Activated naive CD4-positive, alpha-beta T cell treated with anti-CD3 and anti-CD28 coated beads, Interleukin-2, amount 50 U/mL, for 72 hours (primary cell): ENCODE data around the gene TRIM63. TPM values are rescaled to one million over a fixed set of nuclear protein-coding genes. Genes with fewer than 3 reads are reported as not detected.

Experiments
- ATAC-seq, 2 donors: fragments of 150-1000 bp; cut with Tn5 transposase; 2 replicates each; pipeline ENCODE4 v1.10.0; 2021; ENCODE audit warnings: mild to moderate bottlenecking in 2 of 2, moderate library complexity in 2 of 2
- DNase-seq, 2 donors: peaks; one replicate each; pipeline ENCODE4 v3.0.0; 2021 to 2022; ENCODE audit warnings: low spot score in 2 of 2
- H3K27ac Mint-ChIP-seq, 2 donors: one replicate each; pipeline ENCODE4 v1.8.0; 2022; ENCODE audit warnings: mild to moderate bottlenecking in 2 of 2, mixed read lengths in 2 of 2
- H3K36me3 Mint-ChIP-seq, 2 donors: one replicate each; pipeline ENCODE4 v1.8.0; 2022; ENCODE audit warnings: mixed read lengths in 2 of 2
- H3K9me3 Mint-ChIP-seq, 2 donors: one replicate each; pipeline ENCODE4 v1.8.0; 2022; ENCODE audit warnings: mixed read lengths in 2 of 2
- total RNA-seq, 2 donors: library from RNA; stranded (reverse); gene quantifications; one replicate each; pipeline ENCODE4 v1.2.3, GENCODE V29; 2022

Gene TRIM63
- total RNA-seq, 2 donors from 2014 or later: 0.31 TPM; not detected in 1

- DNase-seq: no peak
- ATAC-seq: no peak
- H3K36me3 Mint-ChIP-seq: no peaks in the 10 kb centered on the region
- no peaks in the 10 kb centered on the region for H3K9me3 Mint-ChIP-seq
- no peak overlapping the region for H3K27ac Mint-ChIP-seq
Observed at GRCh38 chr1:26070963-26071342, 3.5 kb upstream of the TRIM63 start.

- Mint-ChIP-seq H3K27ac (no peak overlapping the region), H3K9me3 (no peaks in the 10 kb centered on the region), H3K36me3 (no peaks in the 10 kb centered on the region)
- ATAC-seq (no peak), DNase-seq (no peak)
Observed at GRCh38 chr1:26070296-26070962, 3.0 kb upstream of the TRIM63 start.

- H3K9me3 Mint-ChIP-seq: no peaks in the 10 kb centered on the region
- H3K27ac Mint-ChIP-seq: no peak overlapping the region
- ATAC-seq (no peak), DNase-seq (no peak)
- no peaks in the 10 kb centered on the region for H3K36me3 Mint-ChIP-seq
Observed at GRCh38 chr1:26069941-26070295, 2.5 kb upstream of the TRIM63 start.

GRCh38 chr1:26066857-26067256 lies 573 bp downstream of the TRIM63 start:
- ATAC-seq: no peak
- Mint-ChIP-seq H3K27ac (no peak overlapping the region), H3K9me3 (no peaks in the 10 kb centered on the region), H3K36me3 (no peaks in the 10 kb centered on the region)
- no peak for DNase-seq

GRCh38 chr1:26066160-26066559 lies 1.3 kb downstream of the TRIM63 start:
- H3K36me3 Mint-ChIP-seq: no peaks in the 10 kb centered on the region
- ATAC-seq: no peak
- H3K27ac Mint-ChIP-seq: no peak overlapping the region
- no peaks in the 10 kb centered on the region for H3K9me3 Mint-ChIP-seq
- DNase-seq: no peak

GRCh38 chr1:26064553-26064952 lies 2.9 kb downstream of the TRIM63 start:
- no peaks in the 10 kb centered on the region for H3K9me3 Mint-ChIP-seq
- DNase-seq: no peak
- no peaks in the 10 kb centered on the region for H3K36me3 Mint-ChIP-seq
- no peak overlapping the region for H3K27ac Mint-ChIP-seq
- ATAC-seq: no peak

- Mint-ChIP-seq H3K9me3 (no peaks in the 10 kb centered on the region), H3K27ac (peak overlapping the region in 1 of 2 donors; percentile 77), H3K36me3 (no peaks in the 10 kb centered on the region)
- ATAC-seq: no peak
- no peak for DNase-seq
Observed at GRCh38 chr1:26060832-26061574, 6.4 kb downstream of the TRIM63 start.

- ATAC-seq (no peak), DNase-seq (no peak)
- Mint-ChIP-seq H3K9me3 (no peaks in the 10 kb centered on the region), H3K27ac (no peak overlapping the region), H3K36me3 (no peaks in the 10 kb centered on the region)
Observed at GRCh38 chr1:26059906-26060305, 7.5 kb downstream of the TRIM63 start.

- ATAC-seq (no peak), DNase-seq (no peak)
- Mint-ChIP-seq H3K9me3 (no peaks in the 10 kb centered on the region), H3K27ac (peak overlapping the region in 1 of 2 donors; percentile 61), H3K36me3 (no peaks in the 10 kb centered on the region)
Observed at GRCh38 chr1:26058052-26058595, 9.3 kb downstream of the TRIM63 start.

- Mint-ChIP-seq H3K9me3 (no peaks in the 10 kb centered on the region), H3K27ac (no peak overlapping the region), H3K36me3 (no peaks in the 10 kb centered on the region)
- ATAC-seq (no peak), DNase-seq (no peak)
Observed at GRCh38 chr1:26057189-26057588, 10.2 kb downstream of the TRIM63 start.

GRCh38 chr1:26055041-26055440 lies 12.4 kb downstream of the TRIM63 start:
- no peaks in the 10 kb centered on the region for H3K36me3 Mint-ChIP-seq
- ATAC-seq (no peak), DNase-seq (no peak)
- no peaks in the 10 kb centered on the region for H3K9me3 Mint-ChIP-seq
- H3K27ac Mint-ChIP-seq: no peak overlapping the region

GRCh38 chr1:26053718-26054560 lies 13.5 kb downstream of the TRIM63 start:
- DNase-seq: no peak
- H3K27ac Mint-ChIP-seq: peak overlapping the region in 1 of 2 donors; percentile 14
- ATAC-seq: no peak
- no peaks in the 10 kb centered on the region for H3K36me3 Mint-ChIP-seq
- no peaks in the 10 kb centered on the region for H3K9me3 Mint-ChIP-seq

GRCh38 chr1:26050248-26050640 lies 17.2 kb downstream of the TRIM63 start:
- Mint-ChIP-seq H3K9me3 (no peaks in the 10 kb centered on the region), H3K36me3 (no peaks in the 10 kb centered on the region), H3K27ac (no peak overlapping the region)
- ATAC-seq: no peak
- DNase-seq: no peak

GRCh38 chr1:26049531-26050247 lies 17.7 kb downstream of the TRIM63 start:
- ATAC-seq (no peak), DNase-seq (no peak)
- H3K27ac Mint-ChIP-seq: no peak overlapping the region
- no peaks in the 10 kb centered on the region for H3K36me3 Mint-ChIP-seq
- H3K9me3 Mint-ChIP-seq: no peaks in the 10 kb centered on the region

GRCh38 chr1:26047278-26047874 lies 20.1 kb downstream of the TRIM63 start:
- H3K36me3 Mint-ChIP-seq: no peaks in the 10 kb centered on the region
- no peak for DNase-seq
- H3K9me3 Mint-ChIP-seq: no peaks in the 10 kb centered on the region
- no peak for ATAC-seq
- no peak overlapping the region for H3K27ac Mint-ChIP-seq
